ENCODE measurements around the gene SPACA5.
A peak's percentile ranks its signal among the peaks of the same experiment; 100 is the strongest.
"Not testable (repeated sequence)": the region's sequence is repeated elsewhere in the genome, so short reads cannot be mapped to it uniquely, and the experiment has no call there.

The SPACA5 gene

DNA sequence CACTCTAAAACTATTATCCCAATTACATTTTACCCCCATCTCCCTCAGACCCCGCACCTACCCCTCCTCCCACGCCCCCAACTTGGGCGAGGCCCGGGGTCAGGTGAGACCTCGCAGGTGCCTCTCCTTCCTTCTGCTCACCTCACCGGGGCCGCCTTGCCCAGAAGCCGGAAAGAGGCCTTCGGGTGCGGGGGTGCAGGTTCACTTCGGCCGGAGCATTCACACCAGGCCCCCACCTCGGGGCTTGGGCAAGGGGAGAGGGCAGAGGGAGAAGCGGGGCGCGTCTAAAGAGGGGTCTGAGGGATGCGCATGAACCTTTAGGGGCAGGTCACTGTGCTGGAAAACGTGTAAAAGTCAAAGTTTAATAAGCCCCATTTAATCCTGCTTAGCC, 3.4 kb upstream of the SPACA5 start:
- in situ Hi-C loops (cut with MboI; ENCODE audit: low pct_unique_long_range_greater_than_20kb, low sequenced_read_pairs, unreplicated experiment): no loop called here
- DNase-seq (ENCODE audit: low spot score): no peak
- no peak for TF ChIP-seq CTCF (IDR thresholded peaks at IDR 0.05; ENCODE audit: extremely low read depth, insufficient read depth, missing control alignments)

DNA sequence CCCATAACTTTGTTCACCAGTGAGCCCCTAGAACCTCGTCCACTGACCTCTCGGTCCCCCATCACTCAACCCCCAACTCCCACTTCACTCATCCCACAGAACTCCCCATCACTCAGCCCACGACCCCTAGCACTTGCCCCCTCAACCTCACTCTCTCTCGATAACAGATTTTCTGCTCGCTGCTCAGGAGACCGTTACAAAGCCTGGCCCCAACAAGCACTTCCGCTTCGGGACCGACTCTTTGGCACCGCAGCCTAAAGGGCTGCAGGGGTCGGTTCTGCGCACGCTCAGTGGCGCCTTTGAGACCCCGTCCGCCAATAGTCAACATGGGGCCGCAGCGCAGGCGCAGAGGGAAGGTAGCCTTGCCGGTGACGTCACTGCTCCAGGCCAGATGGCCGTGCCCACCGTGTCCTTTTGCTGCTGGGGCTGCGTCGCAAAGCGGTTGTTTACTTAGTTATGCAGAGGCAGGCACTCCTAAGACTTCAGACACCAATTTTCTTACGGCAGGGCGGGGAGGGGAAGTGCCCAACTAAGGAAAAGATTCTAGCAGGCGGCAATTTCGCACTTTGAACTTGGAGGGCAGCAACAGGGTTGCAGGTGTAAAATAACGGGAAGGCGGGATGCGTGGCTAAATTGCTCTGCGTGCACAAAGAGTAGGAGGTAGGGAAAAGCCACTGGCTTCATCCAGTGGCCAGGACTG, 2.9 kb upstream of the SPACA5 start, which contains the start of gene ZNF182:
Gene ZNF182, minus strand, starts transcription at position 232 of the 700 bp plus-strand sequence. CDS start 1,380 bp downstream, outside the sequence.
- in situ Hi-C loops (cut with MboI; ENCODE audit: low pct_unique_long_range_greater_than_20kb, low sequenced_read_pairs, unreplicated experiment): no loop called here
- no peak for TF ChIP-seq CTCF (IDR thresholded peaks at IDR 0.05; ENCODE audit: extremely low read depth, insufficient read depth, missing control alignments)
- peak; percentile 90 for DNase-seq (ENCODE audit: low spot score)

GRCh38 chrX:48009445-48009960, 2.7 kb downstream of the SPACA5 start:
- in situ Hi-C loops (cut with MboI; ENCODE audit: low pct_unique_long_range_greater_than_20kb, low sequenced_read_pairs, unreplicated experiment); DNase-seq (ENCODE audit: low spot score): not testable (repeated sequence)

GRCh38 chrX:48016583-48017310, 10.0 kb downstream of the SPACA5 start:
- DNase-seq (ENCODE audit: low spot score); in situ Hi-C loops (cut with MboI; ENCODE audit: low pct_unique_long_range_greater_than_20kb, low sequenced_read_pairs, unreplicated experiment): not testable (repeated sequence)

- not testable (repeated sequence) for DNase-seq (ENCODE audit: low spot score)
- in situ Hi-C loops (cut with MboI; ENCODE audit: low pct_unique_long_range_greater_than_20kb, low sequenced_read_pairs, unreplicated experiment): loop anchor here (10.0 kb wide), 1 partner anchor 185 kb away; the partner anchor contains the start of gene ZNF81
Measured at GRCh38 chrX:48019892-48020291, 13.1 kb downstream of the SPACA5 start.

- in situ Hi-C loops (cut with MboI; ENCODE audit: low pct_unique_long_range_greater_than_20kb, low sequenced_read_pairs, unreplicated experiment): loop anchor here (10.0 kb wide), 1 partner anchor 186 kb away; the partner anchor contains the start of gene ZNF81
- not testable (repeated sequence) for DNase-seq (ENCODE audit: low spot score)
Measured at GRCh38 chrX:48020472-48020871, 13.7 kb downstream of the SPACA5 start.

DNA sequence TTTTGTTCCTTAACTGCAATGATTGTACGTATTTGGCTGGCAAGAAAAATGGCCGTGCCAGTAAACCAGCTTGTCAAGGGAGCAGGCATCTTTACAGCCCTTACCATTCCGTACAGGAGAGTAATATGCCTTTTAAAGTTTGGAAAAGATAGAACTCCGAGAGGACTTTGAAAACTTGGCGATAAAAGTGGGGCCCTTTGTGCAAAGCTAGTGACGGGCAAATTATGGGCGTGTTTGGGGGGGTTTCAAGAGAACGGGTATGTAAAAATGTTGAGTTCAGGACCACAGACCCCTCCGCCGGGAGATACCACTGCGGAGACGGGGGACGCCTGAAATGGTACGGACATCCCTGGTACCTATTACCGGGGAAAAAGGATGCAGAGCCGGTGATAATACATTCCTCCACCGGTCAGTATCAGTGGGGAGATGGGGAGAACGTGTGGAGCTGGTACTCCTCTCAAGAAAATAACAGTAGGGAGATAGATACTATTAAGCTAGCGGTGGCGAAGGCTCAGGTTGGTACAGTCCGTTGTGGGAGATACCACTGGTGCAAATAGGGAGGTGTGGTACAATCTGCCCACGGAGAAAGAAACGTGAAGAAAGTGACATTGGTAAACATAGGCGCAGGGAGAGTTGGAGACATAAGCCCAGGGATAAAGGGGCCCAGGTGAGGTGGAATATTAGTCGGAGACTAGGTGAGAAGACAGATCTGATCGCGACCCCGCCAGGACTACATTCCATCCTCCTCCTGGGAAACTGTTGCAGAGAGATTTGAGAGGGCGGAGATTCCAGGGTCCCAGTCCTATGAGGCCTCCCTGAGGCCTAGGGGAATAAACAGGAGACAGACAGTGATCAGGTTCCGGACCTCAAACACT, 14.5 kb downstream of the SPACA5 start:
- peak; percentile 55 for DNase-seq (ENCODE audit: low spot score)
- no peak for TF ChIP-seq CTCF (IDR thresholded peaks at IDR 0.05; ENCODE audit: extremely low read depth, insufficient read depth, missing control alignments)
- in situ Hi-C loops (cut with MboI; ENCODE audit: low pct_unique_long_range_greater_than_20kb, low sequenced_read_pairs, unreplicated experiment): loop anchor here (10.0 kb wide), 1 partner anchor 186 kb away; the partner anchor contains the start of gene ZNF81

GRCh38 chrX:48022100-48022499, 15.3 kb downstream of the SPACA5 start:
- in situ Hi-C loops (cut with MboI; ENCODE audit: low pct_unique_long_range_greater_than_20kb, low sequenced_read_pairs, unreplicated experiment): loop anchor here (10.0 kb wide), 1 partner anchor 187 kb away; the partner anchor contains the start of gene ZNF81
- no peak for DNase-seq (ENCODE audit: low spot score)
- no peak for TF ChIP-seq CTCF (IDR thresholded peaks at IDR 0.05; ENCODE audit: extremely low read depth, insufficient read depth, missing control alignments)

All from GM13977 (cell line).